PC-9 (cell line): ENCODE results near the gene FNDC3B. TPM values are rescaled to one million over a fixed set of nuclear protein-coding genes. Genes with fewer than 3 reads are reported as not detected.

Source experiments
- BruUV-seq: library from RNA; stranded (reverse); fragments of 400-500 nt; replicated peaks from 2 replicates; lab custom pipeline; 2021; lab: Mats Ljungman, UMichigan
- CTCF ChIA-PET: fragments of 300-600 bp; sonication (Branson Sonifier 250); formaldehyde crosslinking; loops from one replicate; lab custom pipeline; 2022; ENCODE audit warnings: antibody characterized with exemption; lab: Charles Lee
- POLR2A ChIA-PET: fragments of 300-600 bp; sonication (Branson Sonifier 250); formaldehyde crosslinking; loops from one replicate; lab custom pipeline; 2022; ENCODE audit warnings: antibody characterized with exemption; ENCODE audit not compliant: unreplicated experiment; lab: Charles Lee
- DNase-seq, 2 experiments: peaks; one replicate each; pipeline versions ENCODE4 v3.0.0 to v3.0.0-alpha.2; 2015 to 2022; ENCODE audit warnings: mixed read lengths in 1 of 2
- H2AFZ ChIP-seq: fragments of 200-600 bp; sonication (generic); 2 replicates; pipeline ENCODE4 v1.8.1; 2017; ENCODE audit warnings: antibody characterized with exemption
- H3F3A ChIP-seq: fragments of 200-600 bp; sonication (generic); 2 replicates; pipeline ENCODE4 v1.8.1; 2017; ENCODE audit warnings: antibody characterized with exemption, mild to moderate bottlenecking, low read depth; ENCODE audit not compliant: insufficient read depth
- H3K27ac ChIP-seq: fragments of 200-600 bp; sonication (generic); 2 replicates; pipeline ENCODE4 v1.6.1; 2016; ENCODE audit warnings: mixed run types
- H3K27me3 ChIP-seq: fragments of 200-600 bp; sonication (generic); 2 replicates; pipeline ENCODE4 v1.6.1; 2016; ENCODE audit warnings: low read depth, mixed run types; ENCODE audit not compliant: insufficient read depth
- H3K36me3 ChIP-seq: fragments of 200-600 bp; sonication (generic); 2 replicates; pipeline ENCODE4 v1.6.1; 2016; ENCODE audit warnings: low read depth, mixed run types
- H3K4me1 ChIP-seq: fragments of 200-600 bp; sonication (generic); replicated peaks from 2 replicates; pipeline ENCODE4 v1.6.1; 2016; ENCODE audit warnings: mixed run types; ENCODE audit not compliant: insufficient read depth
- H3K4me2 ChIP-seq: fragments of 200-600 bp; sonication (generic); 2 replicates; pipeline ENCODE4 v1.6.1; 2017; ENCODE audit warnings: mixed run types
- H3K4me3 ChIP-seq: fragments of 200-600 bp; sonication (generic); 2 replicates; pipeline ENCODE4 v1.6.1; 2016; ENCODE audit warnings: mixed run types
- H3K79me2 ChIP-seq: fragments of 200-600 bp; sonication (generic); 2 replicates; pipeline ENCODE4 v1.6.1; 2017; ENCODE audit warnings: low read depth, mixed run types
- H3K9me2 ChIP-seq: fragments of 200-600 bp; sonication (generic); 2 replicates; pipeline ENCODE4 v1.8.1; 2017; ENCODE audit warnings: mild to moderate bottlenecking; ENCODE audit not compliant: insufficient read depth
- H3K9me3 ChIP-seq: fragments of 200-600 bp; sonication (generic); 2 replicates; pipeline ENCODE4 v1.8.1; 2016; ENCODE audit warnings: low read depth; ENCODE audit not compliant: insufficient read depth
- H4K20me1 ChIP-seq: fragments of 200-600 bp; sonication (generic); 2 replicates; pipeline ENCODE4 v1.8.1; 2017; ENCODE audit not compliant: insufficient read depth
- CTCF ChIP-seq: fragments of 200-600 bp; sonication (generic); conservative IDR thresholded peaks from 2 replicates; pipeline ENCODE4 v1.6.1; 2017; ENCODE audit warnings: mixed run types, antibody characterized with exemption, mild to moderate bottlenecking, moderate library complexity
- EZH2 ChIP-seq: fragments of 200-600 bp; sonication (generic); IDR thresholded peaks from 2 replicates; pipeline ENCODE4 v1.8.0; 2017; ENCODE audit warnings: antibody characterized with exemption, low read depth
- intact Hi-C: fragments of 100-400 bp; cut with micrococcal nuclease; formaldehyde crosslinking; loops from one replicate; pipeline ENCODE4 v1.10.0; 2022; ENCODE audit not compliant: unreplicated experiment
- total RNA-seq: library from RNA; stranded (reverse); gene quantifications from 2 replicates; pipeline ENCODE4 v1.2.3, GENCODE V29; 2021

FNDC3B gene
- total RNA-seq, 1 experiment from 2014 or later: 106 TPM

- peaks cover 97% of the 10 kb centered on the region for H3K79me2 ChIP-seq
Measured at GRCh38 chr3:172176061-172176770, 136.8 kb downstream of the FNDC3B start.

GRCh38 chr3:172177046-172177445 is 137.7 kb downstream of the FNDC3B start:
- Histone ChIP-seq H3K4me2 (no peak overlapping the region), H2AFZ (no peak overlapping the region), H3K27me3 (no peaks in the 10 kb centered on the region), H3K79me2 (peaks cover 97% of the 10 kb centered on the region), H3F3A (peaks cover 75% of the 10 kb centered on the region), H4K20me1 (peaks cover 58% of the 10 kb centered on the region), H3K4me3 (no peak overlapping the region), H3K27ac (no peak overlapping the region), H3K9me2 (no peaks in the 10 kb centered on the region), H3K4me1 (peaks cover 65% of the 10 kb centered on the region), H3K36me3 (peaks cover 37% of the 10 kb centered on the region), H3K9me3 (no peaks in the 10 kb centered on the region)
- ChIA-PET CTCF (no interaction called here), POLR2A (no interaction called here)
- BruUV-seq: no TSS peak
- TF ChIP-seq CTCF (no peak), EZH2 (no peak)
- DNase-seq: no peak
- intact Hi-C loops: no loop called here

More at GRCh38 chr3:172176061-172176770, 136.8 kb downstream of the FNDC3B start:
- H3K9me3 ChIP-seq: no peaks in the 10 kb centered on the region
- peaks cover 77% of the 10 kb centered on the region for H3F3A ChIP-seq
- ChIA-PET CTCF (no interaction called here), POLR2A (no interaction called here)
- intact Hi-C loops: no loop called here
- peaks cover 65% of the 10 kb centered on the region for H3K4me1 ChIP-seq
- H3K9me2 ChIP-seq: no peaks in the 10 kb centered on the region
- H4K20me1 ChIP-seq: peaks cover 50% of the 10 kb centered on the region
- peak overlapping the region; percentile 1; the same call in 1 of the 2 replicates for H3K27ac ChIP-seq
- no peak overlapping the region for H3K4me2 ChIP-seq
- H3K27me3 ChIP-seq: no peaks in the 10 kb centered on the region
- H3K4me3 ChIP-seq: no peak overlapping the region
- no peak for TF ChIP-seq EZH2
- TF ChIP-seq CTCF: no peak
- no peak overlapping the region for H2AFZ ChIP-seq
- no TSS peak for BruUV-seq
- DNase-seq: no peak
- H3K36me3 ChIP-seq: peaks cover 41% of the 10 kb centered on the region

GRCh38 chr3:172177803-172178316 is 138.5 kb downstream of the FNDC3B start:
- Histone ChIP-seq H3K9me2 (no peaks in the 10 kb centered on the region), H3K27ac (0 out of 2 replicates have a peak overlapping the region, but pooled peaks have one; percentile 2), H3K4me1 (peaks cover 71% of the 10 kb centered on the region), H4K20me1 (peaks cover 66% of the 10 kb centered on the region), H3K36me3 (peaks cover 38% of the 10 kb centered on the region), H3K9me3 (no peaks in the 10 kb centered on the region), H3F3A (peaks cover 80% of the 10 kb centered on the region), H3K4me3 (no peak overlapping the region), H3K27me3 (no peaks in the 10 kb centered on the region), H3K4me2 (no peak overlapping the region), H3K79me2 (peaks cover 97% of the 10 kb centered on the region), H2AFZ (no peak overlapping the region)
- DNase-seq: no peak
- TF ChIP-seq EZH2 (no peak), CTCF (no peak)
- CTCF ChIA-PET: interaction anchor here (0.6 kb wide), 1 partner anchor 170 kb away, joined by 3 read pairs; no protein-coding TSS in a partner anchor
- POLR2A ChIA-PET: no interaction called here
- no TSS peak for BruUV-seq
- intact Hi-C loops: no loop called here
